Measurements from ENCODE around the gene RBP7. TPM values are rescaled to one million over a fixed set of nuclear protein-coding genes. Genes with fewer than 3 reads are reported as not detected.

The RBP7 gene
- total RNA-seq, 4 donors from 2014 or later, result 2.3 to 3.3 TPM; not detected in 2

DNA sequence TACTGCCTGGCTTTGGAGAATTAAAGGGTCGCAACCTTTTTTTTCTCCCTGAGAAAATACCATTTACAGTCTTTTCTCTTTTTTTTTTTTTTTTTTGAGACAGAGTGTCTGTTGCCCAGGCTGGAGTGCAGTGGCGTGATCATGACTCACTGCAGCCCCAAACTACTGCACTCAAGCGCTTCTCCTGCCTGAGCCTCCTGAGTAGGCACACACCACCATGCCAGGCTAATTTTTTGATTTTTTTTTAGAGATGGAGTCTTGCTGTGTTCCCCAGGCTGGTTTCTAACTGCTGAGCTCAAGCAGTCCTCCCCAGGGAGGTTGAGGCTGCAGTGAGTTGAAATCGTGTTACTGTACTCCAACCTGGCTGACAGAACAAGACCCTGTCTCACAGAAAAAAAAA lies 60.3 kb downstream of the RBP7 start:
- Histone ChIP-seq H3K27me3 (no peaks in the 10 kb centered on the region), H3K36me3 (no peaks in the 10 kb centered on the region), H3K4me1 (peaks cover 0 to 20% (median 7%) of the 10 kb centered on the region in 4 donors), H3K27ac (no peak overlapping the region), H3K9me3 (no peaks in the 10 kb centered on the region), H3K4me3 (no peak overlapping the region)
- TF ChIP-seq POLR2AphosphoS5 (IDR thresholded peaks at IDR 0.05) (no peak), POLR2A (IDR thresholded peaks at IDR 0.05) (no peak), EP300 (IDR thresholded peaks at IDR 0.05; ENCODE audit: low read depth) (no peak)
- TF ChIP-seq, protein P1, sequence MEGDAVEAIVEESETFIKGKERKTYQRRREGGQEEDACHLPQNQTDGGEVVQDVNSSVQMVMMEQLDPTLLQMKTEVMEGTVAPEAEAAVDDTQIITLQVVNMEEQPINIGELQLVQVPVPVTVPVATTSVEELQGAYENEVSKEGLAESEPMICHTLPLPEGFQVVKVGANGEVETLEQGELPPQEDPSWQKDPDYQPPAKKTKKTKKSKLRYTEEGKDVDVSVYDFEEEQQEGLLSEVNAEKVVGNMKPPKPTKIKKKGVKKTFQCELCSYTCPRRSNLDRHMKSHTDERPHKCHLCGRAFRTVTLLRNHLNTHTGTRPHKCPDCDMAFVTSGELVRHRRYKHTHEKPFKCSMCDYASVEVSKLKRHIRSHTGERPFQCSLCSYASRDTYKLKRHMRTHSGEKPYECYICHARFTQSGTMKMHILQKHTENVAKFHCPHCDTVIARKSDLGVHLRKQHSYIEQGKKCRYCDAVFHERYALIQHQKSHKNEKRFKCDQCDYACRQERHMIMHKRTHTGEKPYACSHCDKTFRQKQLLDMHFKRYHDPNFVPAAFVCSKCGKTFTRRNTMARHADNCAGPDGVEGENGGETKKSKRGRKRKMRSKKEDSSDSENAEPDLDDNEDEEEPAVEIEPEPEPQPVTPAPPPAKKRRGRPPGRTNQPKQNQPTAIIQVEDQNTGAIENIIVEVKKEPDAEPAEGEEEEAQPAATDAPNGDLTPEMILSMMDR (IDR thresholded peaks at IDR 0.05), result no peak
- 79 to 84% methylated on average over 3 to 4 of the region's 4 CpGs for WGBS, 2 donors (ENCODE audit: low coverage in 1 of 2)
- in situ Hi-C loops (cut with MboI; ENCODE audit: low pct_ligation_motif_present in 1 of 4, low pct_unique_long_range_greater_than_20kb in 1 of 4, low sequenced_read_pairs in 3 of 4), result no loop called here
- intact Hi-C loops (cut with DNase I; ENCODE audit: low total_unique reads), result no loop called here
- no peak for DNase-seq

DNA sequence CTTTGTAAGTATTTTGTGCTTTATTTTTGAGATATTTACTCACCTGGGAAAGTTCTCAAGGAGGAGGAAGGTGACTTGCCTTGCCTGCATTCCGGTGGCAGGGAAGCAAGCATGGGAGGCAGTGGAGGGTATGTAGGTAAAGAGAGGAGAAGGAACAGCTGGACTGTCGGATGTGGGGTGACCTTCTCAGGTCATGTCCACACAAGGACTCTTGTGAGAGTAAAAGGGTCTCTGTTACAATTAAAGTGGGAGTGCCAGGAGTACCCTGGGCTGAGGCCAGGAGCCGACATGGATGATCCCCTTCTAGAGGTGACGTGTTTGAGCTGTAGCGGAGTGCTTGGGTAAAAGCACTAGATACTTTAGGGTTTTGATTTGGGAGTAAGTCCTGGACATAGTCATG lies 60.8 kb downstream of the RBP7 start:
- Histone ChIP-seq H3K9me3 (no peaks in the 10 kb centered on the region), H3K4me3 (no peak overlapping the region), H3K27me3 (no peaks in the 10 kb centered on the region), H3K4me1 (peaks cover 0 to 20% (median 7%) of the 10 kb centered on the region in 4 donors), H3K36me3 (no peaks in the 10 kb centered on the region), H3K27ac (no peak overlapping the region)
- intact Hi-C loops (cut with DNase I; ENCODE audit: low total_unique reads) (no loop called here), in situ Hi-C loops (cut with MboI; ENCODE audit: low pct_ligation_motif_present in 1 of 4, low pct_unique_long_range_greater_than_20kb in 1 of 4, low sequenced_read_pairs in 3 of 4) (no loop called here)
- no peak for DNase-seq
- WGBS, 2 donors (ENCODE audit: low coverage in 1 of 2), result 89 to 100% methylated on average over 2 to 5 of the region's 5 CpGs
- TF ChIP-seq EP300 (IDR thresholded peaks at IDR 0.05; ENCODE audit: low read depth), result no peak

DNA sequence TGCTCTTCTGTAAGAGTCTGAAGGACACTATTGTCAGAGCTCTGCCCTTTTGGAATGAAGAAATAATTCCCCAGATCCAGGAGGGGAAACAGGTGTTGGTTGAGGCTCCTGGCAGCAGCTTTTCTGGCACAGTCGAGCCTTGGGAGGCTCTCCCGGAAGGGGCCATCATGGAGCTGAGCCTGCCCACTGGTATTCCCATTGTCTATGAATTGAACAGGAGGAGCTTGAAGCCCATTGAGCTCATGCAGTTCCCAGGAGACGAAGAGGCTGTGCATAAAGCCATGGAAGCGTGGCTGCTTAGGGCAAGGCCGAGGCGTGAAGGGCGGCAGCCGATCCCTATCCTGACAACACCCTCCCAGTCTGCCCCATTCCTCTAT lies 62.3 kb downstream of the RBP7 start:
- in situ Hi-C loops (cut with MboI; ENCODE audit: low pct_ligation_motif_present in 1 of 4, low pct_unique_long_range_greater_than_20kb in 1 of 4, low sequenced_read_pairs in 3 of 4), result no loop called here
- TF ChIP-seq EP300 (IDR thresholded peaks at IDR 0.05; ENCODE audit: low read depth) (no peak), POLR2A (IDR thresholded peaks at IDR 0.05) (no peak), POLR2AphosphoS5 (IDR thresholded peaks at IDR 0.05) (no peak)
- TF ChIP-seq, protein P1 (IDR thresholded peaks at IDR 0.05), result no peak
- WGBS, 2 donors (ENCODE audit: low coverage in 1 of 2), result 90 to 93% methylated on average over 2 to 8 of the region's 8 CpGs
- intact Hi-C loops (cut with DNase I; ENCODE audit: low total_unique reads), result no loop called here
- Histone ChIP-seq H3K27me3 (no peaks in the 10 kb centered on the region), H3K9me3 (no peaks in the 10 kb centered on the region), H3K27ac (no peak overlapping the region), H3K36me3 (no peaks in the 10 kb centered on the region), H3K4me3 (no peak overlapping the region), H3K4me1 (peaks cover 0 to 21% (median 7%) of the 10 kb centered on the region in 4 donors)
- no peak for DNase-seq

DNA sequence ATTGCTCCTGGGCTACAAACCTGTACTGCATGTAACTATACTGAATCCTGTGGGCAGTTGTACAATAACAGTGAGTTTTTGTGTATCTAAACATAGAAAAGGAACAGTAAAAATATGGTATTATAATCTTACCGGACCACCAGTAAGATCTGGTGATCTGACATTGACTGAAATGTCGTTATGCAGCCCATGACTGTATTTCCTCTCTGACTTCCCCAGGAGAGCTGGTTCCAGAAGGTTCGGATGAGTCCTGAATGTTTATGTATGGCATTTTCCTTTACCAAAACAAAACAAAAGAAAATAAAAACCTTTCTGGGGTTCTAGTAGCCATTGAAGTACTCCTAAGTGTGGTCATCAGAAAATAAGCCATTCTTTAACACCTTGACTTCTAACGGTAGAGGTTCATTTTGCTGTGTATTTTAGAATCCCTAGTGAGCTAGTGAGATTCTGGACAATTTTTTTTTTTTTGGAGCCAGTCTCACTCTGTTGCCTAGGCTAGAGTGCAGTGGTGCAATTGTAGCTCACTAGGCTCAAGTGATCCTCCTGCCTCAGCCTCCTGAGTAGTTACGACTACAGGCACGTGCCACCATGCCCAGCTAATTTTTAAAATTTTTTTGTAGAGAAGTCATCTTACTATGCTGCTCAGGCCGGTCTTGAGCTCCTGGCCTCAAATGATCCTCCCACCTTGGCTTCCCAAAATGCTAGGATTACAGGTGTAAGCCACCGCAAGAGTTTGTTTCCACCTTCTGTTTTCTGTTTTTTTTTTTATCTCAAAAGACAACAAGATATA lies 63.5 kb downstream of the RBP7 start:
- TF ChIP-seq, protein P1 (IDR thresholded peaks at IDR 0.05), result no peak
- TF ChIP-seq POLR2A (IDR thresholded peaks at IDR 0.05) (no peak), EP300 (IDR thresholded peaks at IDR 0.05; ENCODE audit: low read depth) (no peak), POLR2AphosphoS5 (IDR thresholded peaks at IDR 0.05) (no peak)
- in situ Hi-C loops (cut with MboI; ENCODE audit: low pct_ligation_motif_present in 1 of 4, low pct_unique_long_range_greater_than_20kb in 1 of 4, low sequenced_read_pairs in 3 of 4) (no loop called here), intact Hi-C loops (cut with DNase I; ENCODE audit: low total_unique reads) (no loop called here)
- no peaks in the 10 kb centered on the region for H3K36me3 ChIP-seq
- H3K27ac ChIP-seq, result no peak overlapping the region
- WGBS, 2 donors (ENCODE audit: low coverage in 1 of 2), result 85 to 92% methylated on average over 8 of the region's 8 CpGs
- H3K4me3 ChIP-seq, result no peak overlapping the region
- H3K4me1 ChIP-seq, result peaks cover 0 to 28% (median 7%) of the 10 kb centered on the region in 4 donors
- no peaks in the 10 kb centered on the region for H3K9me3 ChIP-seq
- no peaks in the 10 kb centered on the region for H3K27me3 ChIP-seq
- DNase-seq, result no peak
